ENCODE results near the gene VANGL2.

The VANGL2 gene

GRCh38 chr1:160416369-160416768 is 16.0 kb downstream of the VANGL2 start:
- peak; percentile 45 to 53 for DNase-seq (ENCODE audit: low read depth in 2 of 2)
- H3K4me3 ChIP-seq (replicated peaks in 1 of 2; ENCODE audit: low read depth in 2 of 2, low read length in 2 of 2), result no peak overlapping the region
- TF ChIP-seq CTCF (IDR thresholded peaks at IDR 0.05; ENCODE audit: low read depth, low read length), result peak; percentile 53

DNA sequence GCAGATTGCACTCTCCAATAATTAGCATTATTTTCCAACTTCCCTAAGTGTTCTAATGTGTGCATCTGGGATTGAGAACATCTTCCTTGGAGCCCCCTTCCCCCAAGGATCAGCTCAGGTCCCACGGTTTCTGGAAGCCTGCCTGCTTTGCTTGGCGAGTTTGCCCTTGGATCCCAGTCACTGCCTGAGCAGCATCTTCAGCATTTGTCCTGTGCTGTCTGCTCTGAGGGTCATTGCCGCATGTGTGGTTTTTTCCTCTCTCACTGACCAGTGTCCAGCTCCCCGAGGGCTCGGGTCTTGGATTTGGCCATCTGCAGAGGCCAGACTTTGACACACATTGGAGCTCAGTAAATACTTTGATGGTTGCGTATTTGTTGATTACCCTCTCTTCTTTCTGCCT is 18.1 kb downstream of the VANGL2 start:
- H3K4me3 ChIP-seq (replicated peaks in 1 of 2; ENCODE audit: low read depth in 2 of 2, low read length in 2 of 2), result no peak overlapping the region
- TF ChIP-seq CTCF (IDR thresholded peaks at IDR 0.05; ENCODE audit: low read depth, low read length), result no peak
- no peak for DNase-seq (ENCODE audit: low read depth in 2 of 2)

DNA sequence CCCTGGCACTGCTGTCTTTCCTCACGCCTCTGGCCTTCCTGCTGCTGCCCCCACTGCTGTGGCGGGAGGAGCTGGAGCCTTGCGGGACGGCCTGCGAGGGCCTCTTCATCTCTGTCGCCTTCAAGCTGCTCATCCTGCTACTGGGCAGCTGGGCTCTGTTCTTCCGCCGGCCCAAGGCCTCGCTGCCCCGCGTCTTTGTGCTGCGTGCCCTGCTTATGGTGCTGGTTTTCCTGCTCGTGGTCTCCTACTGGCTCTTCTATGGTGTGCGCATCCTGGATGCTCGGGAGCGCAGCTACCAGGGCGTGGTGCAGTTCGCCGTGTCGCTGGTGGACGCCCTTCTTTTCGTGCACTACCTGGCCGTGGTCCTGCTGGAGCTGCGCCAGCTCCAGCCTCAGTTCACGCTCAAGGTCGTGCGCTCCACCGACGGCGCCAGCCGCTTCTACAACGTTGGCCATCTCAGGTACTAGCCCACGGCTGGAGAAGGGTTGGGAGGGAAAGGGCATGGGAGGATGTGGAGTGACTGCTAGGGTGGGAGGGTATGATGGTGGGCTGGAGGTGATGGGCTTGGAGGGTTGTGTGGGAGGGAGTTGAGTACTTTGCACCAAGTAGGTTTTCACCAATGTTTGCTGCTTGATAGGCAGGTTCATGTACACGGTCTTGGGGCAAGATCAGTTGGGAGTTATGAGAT is 18.9 kb downstream of the VANGL2 start:
- H3K4me3 ChIP-seq (replicated peaks in 1 of 2; ENCODE audit: low read depth in 2 of 2, low read length in 2 of 2), result no peak overlapping the region
- TF ChIP-seq CTCF (IDR thresholded peaks at IDR 0.05; ENCODE audit: low read depth, low read length), result no peak
- no peak for DNase-seq (ENCODE audit: low read depth in 2 of 2)

- no peak for TF ChIP-seq CTCF (IDR thresholded peaks at IDR 0.05; ENCODE audit: low read depth, low read length)
- no peak for DNase-seq (ENCODE audit: low read depth in 2 of 2)
- no peak overlapping the region for H3K4me3 ChIP-seq (replicated peaks in 1 of 2; ENCODE audit: low read depth in 2 of 2, low read length in 2 of 2)
Observed at GRCh38 chr1:160419838-160420169, 19.4 kb downstream of the VANGL2 start.

DNA sequence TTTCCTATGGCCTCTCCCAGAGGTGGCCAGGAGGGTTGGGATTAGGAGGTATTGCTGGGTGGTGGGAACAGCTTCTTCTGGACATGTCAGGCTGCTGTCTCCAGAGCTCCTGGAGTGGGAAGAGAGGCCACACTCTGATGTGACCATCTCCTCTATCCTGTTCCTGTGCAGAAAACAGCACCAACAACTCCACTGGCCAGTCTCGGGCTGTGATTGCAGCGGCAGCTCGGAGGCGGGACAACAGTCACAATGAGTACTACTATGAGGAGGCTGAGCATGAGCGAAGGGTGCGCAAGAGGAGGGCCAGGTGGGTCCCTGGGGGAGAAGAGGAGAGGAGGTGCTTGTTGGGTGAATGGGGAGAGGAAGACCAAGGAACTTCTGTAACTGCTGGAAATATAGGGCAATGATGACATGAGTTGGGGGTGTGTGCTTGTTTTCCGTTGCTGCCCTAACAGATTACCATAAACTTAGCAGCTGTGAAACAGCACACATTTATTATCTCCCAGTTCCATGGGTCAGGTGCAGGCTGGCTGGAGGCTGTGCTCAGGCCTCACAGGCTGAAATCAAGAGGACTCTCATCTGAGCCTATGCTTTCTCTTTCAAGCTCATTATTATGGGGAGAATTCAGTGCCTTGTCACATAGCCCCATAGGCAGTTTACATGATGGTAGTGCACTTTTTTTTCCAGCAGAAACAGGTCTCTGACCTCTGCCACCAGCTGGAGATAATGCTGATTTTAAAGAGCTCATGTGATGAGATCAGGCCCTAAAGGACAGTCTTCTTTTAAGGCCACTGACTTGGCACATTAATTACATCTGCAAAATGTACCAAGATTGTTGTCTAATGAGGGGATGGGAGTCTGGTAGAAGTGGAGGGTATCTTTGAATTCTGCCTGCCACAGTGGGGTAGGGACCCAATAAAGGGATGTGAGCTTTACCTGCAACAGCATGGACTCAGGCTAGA is 20.8 kb downstream of the VANGL2 start:
- no peak for TF ChIP-seq CTCF (IDR thresholded peaks at IDR 0.05; ENCODE audit: low read depth, low read length)

DNA sequence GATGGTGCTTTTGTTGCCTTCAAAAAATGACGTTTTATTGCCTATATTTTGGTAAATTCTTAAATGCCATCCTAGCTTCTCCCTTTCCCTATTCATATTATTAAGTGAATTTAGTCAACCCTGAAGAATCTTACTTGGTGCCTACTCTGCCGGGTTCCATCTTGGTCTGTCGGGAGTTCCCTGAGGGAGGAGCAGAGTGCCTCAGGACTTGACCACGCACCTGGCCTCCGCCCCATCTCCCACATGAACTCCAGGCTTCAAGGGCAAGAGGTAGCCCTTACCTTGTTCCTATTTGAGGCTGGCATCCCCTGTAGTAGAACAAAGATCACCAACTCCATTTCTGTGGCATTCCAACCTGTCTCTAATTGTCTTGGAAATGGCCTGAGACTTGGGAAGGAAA is 21.5 kb downstream of the VANGL2 start:
- H3K4me3 ChIP-seq (replicated peaks in 1 of 2; ENCODE audit: low read depth in 2 of 2, low read length in 2 of 2), result no peak overlapping the region
- no peak for DNase-seq (ENCODE audit: low read depth in 2 of 2)
- TF ChIP-seq CTCF (IDR thresholded peaks at IDR 0.05; ENCODE audit: low read depth, low read length), result no peak

More for the DNA sequence above, 20.8 kb downstream of the VANGL2 start:
- no peak for DNase-seq (ENCODE audit: low read depth in 2 of 2)
- no peak overlapping the region for H3K4me3 ChIP-seq (replicated peaks in 1 of 2; ENCODE audit: low read depth in 2 of 2, low read length in 2 of 2)

All from cardiac fibroblast (primary cell).